Kidney (tissue), 14 donors: ENCODE measurements around the gene C2orf72. TPM values are rescaled to one million over a fixed set of nuclear protein-coding genes. Genes with fewer than 3 reads are reported as not detected.

ENCODE experiments used
- DNase-seq, 5 donors: peaks; one replicate each; pipeline ENCODE4 v3.0.0-alpha.2; 2013 to 2020
- FAIRE-seq: peaks from 2 replicates; lab custom pipeline; 2012; peaks lifted over from hg19 to GRCh38; lab: Jason Lieb, UNC
- H3K27ac ChIP-seq, 2 donors: one replicate each; pipeline ENCODE4 v1.7.0; 2013; ENCODE audit warnings: low read depth in 2 of 2, low read length in 2 of 2, inconsistent platforms in 1 of 2
- H3K27me3 ChIP-seq: one replicate; pipeline ENCODE4 v1.7.1; 2013; ENCODE audit warnings: low read length, inconsistent platforms; ENCODE audit not compliant: control insufficient read depth, insufficient read depth
- H3K36me3 ChIP-seq, 3 donors: one replicate each; pipeline versions ENCODE4 v1.7.0 to v1.7.1; 2013; ENCODE audit warnings: low read length in 3 of 3, control low read depth in 1 of 3, inconsistent platforms in 1 of 3; ENCODE audit not compliant: insufficient read depth in 3 of 3, control insufficient read depth in 2 of 3
- H3K4me1 ChIP-seq, 3 donors: one replicate each; pipeline versions ENCODE4 v1.7.0 to v1.7.1; 2013; ENCODE audit warnings: low read length in 3 of 3, inconsistent platforms in 1 of 3, low read depth in 1 of 3; ENCODE audit not compliant: control insufficient read depth in 2 of 3, insufficient read depth in 2 of 3
- H3K4me3 ChIP-seq, 3 donors: one replicate each; pipeline versions ENCODE4 v1.7.0 to v1.8.1; 2013; ENCODE audit warnings: low read length in 3 of 3, control low read depth in 1 of 3, inconsistent platforms in 1 of 3
- H3K9ac ChIP-seq, 3 donors: one replicate each; pipeline versions ENCODE4 v1.7.0 to v1.7.1; 2013; ENCODE audit warnings: low read length in 3 of 3, control low read depth in 1 of 3, inconsistent platforms in 1 of 3
- H3K9me3 ChIP-seq, 3 donors: one replicate each; pipeline versions ENCODE4 v1.7.0 to v1.7.1; 2013; ENCODE audit warnings: low read length in 3 of 3, control low read depth in 1 of 3, inconsistent platforms in 1 of 3; ENCODE audit not compliant: control insufficient read depth in 2 of 3, insufficient read depth in 1 of 3
- intact Hi-C: fragments of 100-400 bp; cut with DNase I; formaldehyde crosslinking; loops from one replicate; pipeline ENCODE4 v1.11.1; 2022
- polyA plus RNA-seq: library from polyadenylated mRNA; stranded (reverse); fragments of 350-450 nt; fragmentation: Illumina TruSeq; extraction: RNeasy Lipid Tissue Mini Kit (QIAGEN cat#74804); gene quantifications from one replicate; pipeline ENCODE4 v1.2.3, GENCODE V29; 2014; ENCODE audit warnings: low read depth, low replicate concordance; ENCODE audit not compliant: insufficient read depth
- total RNA-seq: library from RNA; stranded (reverse); fragmentation: NEBNext Ultra II Directional; extraction: Animal tissue kit (Norgen Biotek cat#: 25700); gene quantifications from one replicate; pipeline ENCODE4 v1.2.1, GENCODE V29; 2021
- TF ChIP-seq, protein P1 (sequence below): IDR thresholded peaks from 3 replicates; pipeline ENCODE4 v1.5.1; 2012; ENCODE audit warnings: mild to moderate bottlenecking, moderate library complexity, borderline replicate concordance; ENCODE audit not compliant: insufficient read depth; ENCODE audit errors: extremely low read depth
- donor health status: control.
- donor health status: control.
- donor health status: control.
- donor health status: control.
- donor health status: control.
- donor health status: DM: yes; HTN: yes; CAD: no.
- donor health status: Normal renal cell carcinoma (clear cell type).

Gene C2orf72
- total and polyA plus RNA-seq, 2 donors from 2014 or later = 0.88 to 2.6 TPM

DNA sequence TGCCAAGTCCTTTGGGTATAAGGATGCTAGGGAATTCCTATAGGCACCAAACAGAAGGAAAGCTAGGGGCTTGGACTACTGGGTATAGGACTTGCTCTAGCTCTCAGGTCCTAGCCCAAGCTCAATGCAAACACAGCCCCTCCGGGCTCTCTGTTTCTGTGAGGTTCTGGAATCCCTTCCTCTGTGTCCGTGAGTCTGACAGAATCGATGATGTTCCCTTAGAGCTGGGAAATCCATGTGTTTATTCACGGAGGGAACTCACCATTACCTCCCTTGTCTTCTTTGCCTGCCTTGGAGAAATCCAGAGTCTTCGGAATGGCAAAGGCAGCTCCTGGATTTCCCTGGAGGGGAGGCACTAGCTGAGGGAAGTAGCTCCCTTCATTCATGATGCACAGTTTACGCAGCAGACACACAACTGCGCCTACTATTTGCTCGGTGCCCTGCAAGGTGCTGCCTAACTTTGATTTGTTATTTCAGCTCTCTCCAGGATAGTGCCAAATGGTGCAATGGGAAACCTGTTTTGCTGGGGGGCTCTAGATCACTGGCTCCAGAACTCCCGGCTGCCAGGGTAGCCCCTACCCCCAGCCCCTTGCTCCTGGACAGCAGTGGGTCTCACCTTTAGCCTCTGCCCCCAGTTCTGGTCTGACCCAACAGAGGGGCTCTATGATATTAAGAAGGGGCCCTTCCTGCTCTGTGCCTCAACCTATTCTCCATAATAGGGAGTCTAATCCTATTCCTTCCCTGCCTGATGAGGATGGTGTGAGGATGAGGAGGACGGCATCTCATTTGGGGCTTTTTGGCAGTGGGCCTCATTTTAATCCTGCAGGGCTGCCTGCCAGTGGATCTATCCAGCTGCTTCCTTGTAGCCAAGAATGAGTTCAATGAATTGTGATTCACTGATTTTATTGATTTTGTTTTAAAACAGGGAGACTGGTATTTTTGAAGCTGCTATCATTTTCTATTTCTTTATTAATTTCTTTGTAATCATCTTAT lies 10.9 kb downstream of the C2orf72 start:
- no peaks in the 10 kb centered on the region for H3K9me3 ChIP-seq
- H3K27me3 ChIP-seq = no peaks in the 10 kb centered on the region
- H3K4me1 ChIP-seq = peaks cover 0 to 20% (median 9%) of the 10 kb centered on the region in 3 donors
- no peak overlapping the region for H3K27ac ChIP-seq
- no peaks in the 10 kb centered on the region for H3K36me3 ChIP-seq
- intact Hi-C loops = no loop called here
- H3K4me3 ChIP-seq = no peak overlapping the region
- no peak overlapping the region for H3K9ac ChIP-seq
- TF ChIP-seq, protein P1, sequence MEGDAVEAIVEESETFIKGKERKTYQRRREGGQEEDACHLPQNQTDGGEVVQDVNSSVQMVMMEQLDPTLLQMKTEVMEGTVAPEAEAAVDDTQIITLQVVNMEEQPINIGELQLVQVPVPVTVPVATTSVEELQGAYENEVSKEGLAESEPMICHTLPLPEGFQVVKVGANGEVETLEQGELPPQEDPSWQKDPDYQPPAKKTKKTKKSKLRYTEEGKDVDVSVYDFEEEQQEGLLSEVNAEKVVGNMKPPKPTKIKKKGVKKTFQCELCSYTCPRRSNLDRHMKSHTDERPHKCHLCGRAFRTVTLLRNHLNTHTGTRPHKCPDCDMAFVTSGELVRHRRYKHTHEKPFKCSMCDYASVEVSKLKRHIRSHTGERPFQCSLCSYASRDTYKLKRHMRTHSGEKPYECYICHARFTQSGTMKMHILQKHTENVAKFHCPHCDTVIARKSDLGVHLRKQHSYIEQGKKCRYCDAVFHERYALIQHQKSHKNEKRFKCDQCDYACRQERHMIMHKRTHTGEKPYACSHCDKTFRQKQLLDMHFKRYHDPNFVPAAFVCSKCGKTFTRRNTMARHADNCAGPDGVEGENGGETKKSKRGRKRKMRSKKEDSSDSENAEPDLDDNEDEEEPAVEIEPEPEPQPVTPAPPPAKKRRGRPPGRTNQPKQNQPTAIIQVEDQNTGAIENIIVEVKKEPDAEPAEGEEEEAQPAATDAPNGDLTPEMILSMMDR = no peak
- FAIRE-seq = no peak
- DNase-seq = no peak

DNA sequence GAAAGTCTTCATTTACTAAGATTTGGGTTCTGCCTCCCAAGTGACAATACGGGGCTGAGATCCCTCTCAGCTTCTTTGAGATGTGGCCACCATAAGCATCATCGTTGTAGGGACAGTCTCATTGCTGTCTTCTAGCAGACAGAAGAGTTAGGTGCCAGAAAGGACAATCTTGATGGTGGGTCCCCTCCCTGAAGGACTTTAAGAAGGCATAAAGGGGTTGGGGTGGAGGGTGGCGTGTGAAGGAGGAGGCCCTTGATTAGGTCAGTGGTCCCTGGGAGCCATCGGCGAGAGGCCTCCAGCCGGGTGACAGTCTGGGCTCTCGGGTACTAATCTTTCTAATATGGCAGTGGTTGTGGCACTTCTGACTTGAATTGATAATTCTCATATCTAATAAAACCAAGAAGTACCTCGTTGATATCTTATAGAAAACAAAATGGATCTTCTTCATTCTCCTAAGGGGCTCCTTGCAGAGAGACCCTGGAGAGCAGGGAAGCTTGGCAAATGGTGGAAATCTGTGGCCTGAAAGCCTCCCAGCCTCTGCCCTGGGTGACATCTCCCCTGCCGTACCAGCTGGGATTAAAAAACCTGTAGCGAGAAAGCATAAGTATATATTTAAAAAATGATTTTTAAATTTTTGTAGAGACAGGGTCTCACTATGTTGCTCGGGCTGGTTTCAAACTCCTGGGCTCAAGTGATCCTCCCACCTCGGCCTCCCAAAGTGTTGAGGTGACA lies 12.1 kb downstream of the C2orf72 start:
- peaks cover 0 to 20% (median 9%) of the 10 kb centered on the region in 3 donors for H3K4me1 ChIP-seq
- H3K27me3 ChIP-seq = no peaks in the 10 kb centered on the region
- H3K9ac ChIP-seq = no peak overlapping the region
- FAIRE-seq (no peak), DNase-seq (no peak)
- H3K36me3 ChIP-seq = no peaks in the 10 kb centered on the region
- H3K9me3 ChIP-seq = no peaks in the 10 kb centered on the region
- H3K27ac ChIP-seq = peak overlapping the region; percentile 25 to 49
- no peak overlapping the region for H3K4me3 ChIP-seq
- TF ChIP-seq, protein P1 = no peak
- intact Hi-C loops = no loop called here

DNA sequence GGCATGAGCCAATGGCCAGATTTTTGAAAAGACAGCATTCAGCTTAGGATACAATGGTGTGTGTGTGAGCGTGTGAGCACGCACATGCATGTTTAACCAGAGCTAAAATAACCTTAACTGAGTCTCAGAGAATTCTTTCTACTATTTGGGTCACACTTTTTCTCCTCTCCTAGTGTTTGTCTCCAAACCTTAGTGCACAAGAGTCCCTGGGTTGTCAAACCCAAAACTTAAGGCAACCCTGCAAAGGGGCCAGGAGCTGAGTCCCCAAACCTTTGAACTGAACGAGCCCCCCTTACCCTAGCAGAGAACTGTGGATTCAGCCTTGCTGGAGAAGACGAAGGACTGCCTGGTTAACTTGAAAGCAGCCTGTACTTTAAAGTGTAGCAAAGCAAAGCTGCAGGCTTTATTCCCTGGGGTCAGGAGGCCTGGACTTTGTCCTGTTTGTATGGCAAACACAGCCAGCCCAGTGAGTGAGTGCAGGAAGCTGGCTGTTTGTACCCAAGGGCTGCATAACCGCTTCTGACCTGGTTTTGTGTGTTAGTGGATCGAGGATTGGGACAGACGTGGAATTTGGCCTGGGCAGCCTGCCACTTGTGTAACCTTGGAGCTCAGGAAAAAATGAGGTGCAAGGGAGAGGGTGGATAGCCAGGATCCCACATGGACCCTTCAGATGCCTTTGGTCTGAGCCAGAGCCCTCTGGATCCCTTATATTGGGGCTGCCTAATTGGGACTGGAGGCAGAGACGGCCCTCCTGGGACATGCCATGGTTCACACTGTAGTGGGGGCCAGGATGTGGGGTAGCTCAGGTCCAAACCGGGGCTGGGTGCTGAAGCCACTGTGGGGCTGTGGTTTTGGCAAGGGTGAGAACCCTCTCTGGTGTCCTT lies 12.9 kb downstream of the C2orf72 start:
- FAIRE-seq = no peak
- H3K4me1 ChIP-seq = peaks cover 0 to 20% (median 9%) of the 10 kb centered on the region in 3 donors
- H3K9me3 ChIP-seq = no peaks in the 10 kb centered on the region

More for the DNA sequence above, 12.9 kb downstream of the C2orf72 start:
- Histone ChIP-seq H3K36me3 (no peaks in the 10 kb centered on the region), H3K9ac (no peak overlapping the region), H3K27ac (peak overlapping the region; percentile 25 to 59), H3K4me3 (no peak overlapping the region), H3K27me3 (no peaks in the 10 kb centered on the region)
- peak in 3 of 5 donors; percentile 16 to 48 (median 24) for DNase-seq
- intact Hi-C loops = no loop called here
- TF ChIP-seq, protein P1 = no peak
